HTERT RPE-1 (cell line): ENCODE measurements around the gene ACAD11.
"Not testable (repeated sequence)": the region's sequence is repeated elsewhere in the genome, so short reads cannot be mapped to it uniquely, and the experiment has no call there.

Experiments
- in situ Hi-C: fragments of 300-500 bp; cut with MboI; formaldehyde crosslinking; loops from 4 replicates; pipeline ENCODE4 v1.14.3; 2020; ENCODE audit warnings: low sequenced_read_pairs

Gene ACAD11

GRCh38 chr3:132652640-132653270 lies 6.9 kb downstream of the ACAD11 start:
- in situ Hi-C loops, result no loop called here

- in situ Hi-C loops, result no loop called here
Observed at GRCh38 chr3:132650153-132650552, 9.5 kb downstream of the ACAD11 start.

- in situ Hi-C loops, result no loop called here
Observed at GRCh38 chr3:132645058-132645457, 14.6 kb downstream of the ACAD11 start.

GRCh38 chr3:132643366-132643765 lies 16.2 kb downstream of the ACAD11 start:
- in situ Hi-C loops, result no loop called here

GRCh38 chr3:132642539-132642847 lies 17.1 kb downstream of the ACAD11 start:
- in situ Hi-C loops, result no loop called here

- in situ Hi-C loops, result no loop called here
Observed at GRCh38 chr3:132641837-132642538, 17.6 kb downstream of the ACAD11 start.

GRCh38 chr3:132641427-132641826 lies 18.2 kb downstream of the ACAD11 start:
- in situ Hi-C loops, result not testable (repeated sequence)

GRCh38 chr3:132638706-132639105 lies 20.9 kb downstream of the ACAD11 start:
- in situ Hi-C loops, result no loop called here

GRCh38 chr3:132637590-132637989 lies 22.0 kb downstream of the ACAD11 start:
- in situ Hi-C loops, result no loop called here

- in situ Hi-C loops, result no loop called here
Observed at GRCh38 chr3:132635052-132635451, 24.6 kb downstream of the ACAD11 start.

- in situ Hi-C loops, result no loop called here
Observed at GRCh38 chr3:132630612-132631011, 29.0 kb downstream of the ACAD11 start.

GRCh38 chr3:132629928-132630327 lies 29.7 kb downstream of the ACAD11 start:
- in situ Hi-C loops, result no loop called here

- in situ Hi-C loops, result no loop called here
Observed at GRCh38 chr3:132628157-132628556, 31.5 kb downstream of the ACAD11 start.

GRCh38 chr3:132626955-132627354 lies 32.7 kb downstream of the ACAD11 start:
- in situ Hi-C loops, result no loop called here

GRCh38 chr3:132625613-132626012 lies 34.0 kb downstream of the ACAD11 start:
- in situ Hi-C loops, result no loop called here

GRCh38 chr3:132624790-132625189 lies 34.8 kb downstream of the ACAD11 start:
- in situ Hi-C loops, result no loop called here

- in situ Hi-C loops, result no loop called here
Observed at GRCh38 chr3:132623646-132624045, 36.0 kb downstream of the ACAD11 start.

- in situ Hi-C loops, result no loop called here
Observed at GRCh38 chr3:132622761-132623160, 36.8 kb downstream of the ACAD11 start.

GRCh38 chr3:132622148-132622547 lies 37.5 kb downstream of the ACAD11 start:
- in situ Hi-C loops, result no loop called here

- in situ Hi-C loops, result no loop called here
Observed at GRCh38 chr3:132616780-132617179, 42.8 kb downstream of the ACAD11 start.

GRCh38 chr3:132615881-132616280 lies 43.7 kb downstream of the ACAD11 start:
- in situ Hi-C loops, result no loop called here

- in situ Hi-C loops, result not testable (repeated sequence)
Observed at GRCh38 chr3:132615301-132615700, 44.3 kb downstream of the ACAD11 start.

GRCh38 chr3:132606620-132607019 lies 53.0 kb downstream of the ACAD11 start:
- in situ Hi-C loops, result not testable (repeated sequence)
